OCI-LY1 (cell line): ENCODE measurements around the gene BRF1.
"Not testable (repeated sequence)": the region's sequence is repeated elsewhere in the genome, so short reads cannot be mapped to it uniquely, and the experiment has no call there.

Source experiments
- H2AFZ ChIP-seq: fragments of 200-600 bp; sonication (generic), shearing (Covaris generic); 2 replicates; pipeline ENCODE4 v1.6.0; 2014; ENCODE audit warnings: antibody characterized with exemption, mild to moderate bottlenecking, low read length
- H3F3A ChIP-seq: fragments of 200-600 bp; sonication (generic), shearing (Covaris generic); 2 replicates; pipeline ENCODE4 v1.6.0; 2014; ENCODE audit warnings: mild to moderate bottlenecking, antibody characterized with exemption, low read length, moderate library complexity; ENCODE audit not compliant: insufficient read depth
- H3K27ac ChIP-seq: fragments of 200-600 bp; sonication (generic); 2 replicates; pipeline ENCODE4 v1.5.1; 2014; ENCODE audit warnings: low read length, mixed run types, mild to moderate bottlenecking, low read depth; ENCODE audit not compliant: poor library complexity, severe bottlenecking
- H3K27me3 ChIP-seq: fragments of 200-600 bp; sonication (generic); 2 replicates; pipeline ENCODE4 v1.6.0; 2014; ENCODE audit warnings: antibody characterized with exemption, mild to moderate bottlenecking, low read length, moderate library complexity; ENCODE audit not compliant: insufficient read depth
- H3K36me3 ChIP-seq: fragments of 200-600 bp; sonication (generic); 2 replicates; pipeline ENCODE4 v1.6.1; 2014; ENCODE audit warnings: mild to moderate bottlenecking, antibody characterized with exemption, low read length, moderate library complexity, mixed read lengths; ENCODE audit not compliant: insufficient read depth
- H3K4me1 ChIP-seq: fragments of 200-600 bp; sonication (generic); 2 replicates; pipeline ENCODE4 v1.5.1; 2014; ENCODE audit warnings: mild to moderate bottlenecking, low read length, moderate library complexity; ENCODE audit not compliant: insufficient read depth, severe bottlenecking
- H3K4me2 ChIP-seq: fragments of 200-600 bp; sonication (generic), shearing (Covaris generic); 2 replicates; pipeline ENCODE4 v1.6.1; 2014; ENCODE audit warnings: low read length
- H3K4me3 ChIP-seq: fragments of 200-600 bp; sonication (generic); 2 replicates; pipeline ENCODE4 v1.5.1; 2014; ENCODE audit warnings: low read length, low read depth, mild to moderate bottlenecking, mixed read lengths; ENCODE audit not compliant: poor library complexity, severe bottlenecking
- H3K79me2 ChIP-seq: fragments of 200-600 bp; shearing (Covaris generic); 2 replicates; pipeline ENCODE4 v1.6.1; 2016; ENCODE audit warnings: mixed run types, low read length, mixed read lengths; ENCODE audit not compliant: insufficient read depth
- H3K9ac ChIP-seq: fragments of 200-600 bp; sonication (generic), shearing (Covaris generic); 2 replicates; pipeline ENCODE4 v1.6.1; 2014; ENCODE audit warnings: mild to moderate bottlenecking, low read length, mixed read lengths
- H3K9me2 ChIP-seq: fragments of 200-600 bp; sonication (generic), shearing (Covaris generic); 2 replicates; pipeline ENCODE4 v1.6.1; 2014; ENCODE audit warnings: low read depth, mild to moderate bottlenecking, low read length, mixed read lengths
- H3K9me3 ChIP-seq: fragments of 200-600 bp; shearing (Covaris generic); 2 replicates; pipeline ENCODE4 v1.6.1; 2014; ENCODE audit warnings: low read length, mixed read lengths
- H4K20me1 ChIP-seq: fragments of 200-600 bp; sonication (generic), shearing (Covaris generic); 2 replicates; pipeline ENCODE4 v1.6.0; 2016; ENCODE audit warnings: mild to moderate bottlenecking, low read length; ENCODE audit not compliant: insufficient read depth
- EZH2 ChIP-seq: fragments of 200-600 bp; sonication (generic), shearing (Covaris generic); IDR thresholded peaks from 2 replicates; pipeline ENCODE4 v1.8.0; 2017; ENCODE audit warnings: borderline replicate concordance, mixed run types, mild to moderate bottlenecking, antibody characterized with exemption, low read length, moderate library complexity, mixed read lengths
- TF ChIP-seq, protein P1 (sequence below): fragments of 200-600 bp; sonication (generic), shearing (Covaris generic); IDR thresholded peaks from 2 replicates; pipeline ENCODE4 v1.5.1; 2017; ENCODE audit warnings: mild to moderate bottlenecking, antibody characterized with exemption, low read length, moderate library complexity, mixed read lengths

The BRF1 gene

DNA sequence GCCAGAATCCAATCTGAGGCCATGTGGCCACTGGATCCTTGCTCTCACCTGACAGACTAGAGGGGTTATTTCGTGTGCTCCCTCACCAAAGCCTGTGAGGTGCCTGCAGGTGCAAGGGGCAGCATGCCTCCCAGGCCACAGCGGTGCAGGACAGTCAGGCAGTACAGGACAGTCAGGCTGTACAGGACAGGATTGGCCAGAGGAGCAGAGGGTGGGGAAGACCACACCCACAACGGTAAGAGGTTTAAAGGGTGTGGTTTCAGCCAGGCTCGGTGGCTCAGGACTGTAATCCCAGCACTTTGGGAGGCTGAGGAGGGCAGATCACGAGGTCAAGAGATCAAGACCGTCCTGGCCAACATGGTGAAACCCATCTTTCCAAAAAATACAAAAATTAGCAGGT is 3.1 kb upstream of the BRF1 start:
- no peak overlapping the region for H3K9ac ChIP-seq
- H3K4me1 ChIP-seq, result peaks cover 17% of the 10 kb centered on the region
- H3K9me2 ChIP-seq, result no peaks in the 10 kb centered on the region
- no peak overlapping the region for H3K4me2 ChIP-seq
- no peaks in the 10 kb centered on the region for H4K20me1 ChIP-seq
- no peaks in the 10 kb centered on the region; the same call in 1 of the 2 replicates for H3K36me3 ChIP-seq
- no peak overlapping the region for H3K27ac ChIP-seq
- H3F3A ChIP-seq, result no peaks in the 10 kb centered on the region
- H3K27me3 ChIP-seq, result peaks cover 20% of the 10 kb centered on the region; the same call in 1 of the 2 replicates
- no peak overlapping the region for H2AFZ ChIP-seq
- H3K4me3 ChIP-seq, result no peak overlapping the region
- TF ChIP-seq EZH2, result no peak
- TF ChIP-seq, protein P1, sequence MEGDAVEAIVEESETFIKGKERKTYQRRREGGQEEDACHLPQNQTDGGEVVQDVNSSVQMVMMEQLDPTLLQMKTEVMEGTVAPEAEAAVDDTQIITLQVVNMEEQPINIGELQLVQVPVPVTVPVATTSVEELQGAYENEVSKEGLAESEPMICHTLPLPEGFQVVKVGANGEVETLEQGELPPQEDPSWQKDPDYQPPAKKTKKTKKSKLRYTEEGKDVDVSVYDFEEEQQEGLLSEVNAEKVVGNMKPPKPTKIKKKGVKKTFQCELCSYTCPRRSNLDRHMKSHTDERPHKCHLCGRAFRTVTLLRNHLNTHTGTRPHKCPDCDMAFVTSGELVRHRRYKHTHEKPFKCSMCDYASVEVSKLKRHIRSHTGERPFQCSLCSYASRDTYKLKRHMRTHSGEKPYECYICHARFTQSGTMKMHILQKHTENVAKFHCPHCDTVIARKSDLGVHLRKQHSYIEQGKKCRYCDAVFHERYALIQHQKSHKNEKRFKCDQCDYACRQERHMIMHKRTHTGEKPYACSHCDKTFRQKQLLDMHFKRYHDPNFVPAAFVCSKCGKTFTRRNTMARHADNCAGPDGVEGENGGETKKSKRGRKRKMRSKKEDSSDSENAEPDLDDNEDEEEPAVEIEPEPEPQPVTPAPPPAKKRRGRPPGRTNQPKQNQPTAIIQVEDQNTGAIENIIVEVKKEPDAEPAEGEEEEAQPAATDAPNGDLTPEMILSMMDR, result no peak
- no peaks in the 10 kb centered on the region for H3K79me2 ChIP-seq
- H3K9me3 ChIP-seq, result peaks cover 5% of the 10 kb centered on the region; the same call in 1 of the 2 replicates

DNA sequence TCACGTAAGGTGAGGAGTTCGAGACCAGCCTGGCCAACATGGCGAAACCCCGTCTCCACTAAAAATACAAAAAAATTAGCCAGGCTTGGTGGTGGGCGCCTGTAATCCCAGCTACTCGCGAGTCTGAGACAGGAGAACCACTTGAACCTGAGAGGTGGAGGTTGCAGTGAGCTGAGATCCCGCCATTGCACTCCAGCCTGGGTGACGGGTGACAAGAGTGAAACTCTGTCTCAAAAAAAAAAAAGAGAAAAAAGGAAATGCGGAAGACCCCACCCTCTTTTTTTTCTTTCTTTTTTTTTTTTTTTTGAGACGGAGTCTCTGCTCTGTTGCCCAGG is 1.1 kb upstream of the BRF1 start:
- not testable (repeated sequence) for H3K9me3 ChIP-seq, H3F3A ChIP-seq, H3K36me3 ChIP-seq, H2AFZ ChIP-seq, H4K20me1 ChIP-seq, H3K27ac ChIP-seq, H3K79me2 ChIP-seq, H3K9me2 ChIP-seq
- Histone ChIP-seq H3K4me3 (peak overlapping the region; percentile 64), H3K4me2 (peak overlapping the region; percentile 73), H3K4me1 (peaks cover 17% of the 10 kb centered on the region), H3K9ac (peak overlapping the region; percentile 32; the same call in 1 of the 2 replicates), H3K27me3 (peaks cover 14% of the 10 kb centered on the region; the same call in 1 of the 2 replicates)

DNA sequence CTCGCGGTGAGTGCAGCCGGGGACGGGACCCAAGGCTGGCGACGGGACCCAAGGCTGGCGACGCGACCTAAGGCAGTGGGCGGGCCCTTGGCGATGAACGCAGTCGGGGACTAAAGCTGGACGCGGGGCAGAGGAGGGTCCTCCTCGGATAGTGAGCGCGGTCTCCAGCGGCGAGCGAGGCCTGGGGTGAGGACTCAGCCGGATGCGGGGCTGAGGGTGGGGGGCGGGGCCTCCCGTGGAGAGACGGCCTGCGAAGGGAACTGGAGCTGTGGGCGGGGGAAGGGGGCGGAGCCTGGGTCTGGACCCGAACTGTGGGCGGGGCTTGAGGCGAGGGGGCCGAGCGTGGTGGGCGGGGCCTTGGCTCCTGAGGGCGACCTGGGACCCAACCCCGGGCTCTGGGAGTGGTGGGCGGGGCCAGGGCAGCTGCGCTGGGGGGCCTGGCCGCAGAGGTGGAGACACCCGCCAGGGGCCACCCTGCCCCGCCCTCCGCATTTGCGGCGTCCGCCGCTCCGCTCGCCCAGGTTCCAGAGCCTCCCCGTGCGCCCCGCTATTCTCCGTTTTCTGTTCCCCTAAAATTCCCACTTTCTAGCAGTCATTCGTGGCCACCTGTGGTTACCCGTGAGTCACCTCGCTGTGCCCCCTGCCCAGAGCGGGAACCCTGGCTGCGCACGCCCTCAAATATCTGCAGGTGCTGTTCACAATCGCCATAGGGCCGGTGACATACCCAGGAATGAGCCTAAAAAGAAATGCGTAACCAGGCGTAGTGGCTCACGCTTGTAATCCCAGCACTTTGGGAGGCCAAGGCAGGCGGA is 508 bp upstream of the BRF1 start:
- Histone ChIP-seq H3K36me3 (no peaks in the 10 kb centered on the region; the same call in 1 of the 2 replicates), H2AFZ (no peak overlapping the region)
- TF ChIP-seq, protein P1, result no peak
- no peak for TF ChIP-seq EZH2

More for the DNA sequence above, 508 bp upstream of the BRF1 start:
- H3F3A ChIP-seq, result no peaks in the 10 kb centered on the region
- H3K9ac ChIP-seq, result peak overlapping the region; percentile 63
- H3K9me3 ChIP-seq, result peaks cover 5% of the 10 kb centered on the region; the same call in 1 of the 2 replicates
- peak overlapping the region; percentile 73 for H3K4me2 ChIP-seq
- H3K4me3 ChIP-seq, result peak overlapping the region; percentile 64
- peaks cover 14% of the 10 kb centered on the region; the same call in 1 of the 2 replicates for H3K27me3 ChIP-seq
- no peaks in the 10 kb centered on the region for H3K79me2 ChIP-seq
- H4K20me1 ChIP-seq, result no peaks in the 10 kb centered on the region
- no peaks in the 10 kb centered on the region for H3K9me2 ChIP-seq
- peak overlapping the region; percentile 51 for H3K27ac ChIP-seq
- peaks cover 17% of the 10 kb centered on the region for H3K4me1 ChIP-seq
